Measurements from ENCODE around the gene TF.

The TF gene

GRCh38 chr3:133745108-133745507 is 1.1 kb upstream of the TF start:
- no peak for DNase-seq (ENCODE audit: low read depth)
- no peak overlapping the region for H3K4me3 ChIP-seq (ENCODE audit: low read depth, low read length)
- TF ChIP-seq CTCF (conservative IDR thresholded peaks at IDR 0.05; ENCODE audit: low read depth, low read length), result no peak

GRCh38 chr3:133746712-133747066 is 496 bp downstream of the TF start:
- no peak for TF ChIP-seq CTCF (conservative IDR thresholded peaks at IDR 0.05; ENCODE audit: low read depth, low read length)
- H3K4me3 ChIP-seq (ENCODE audit: low read depth, low read length), result no peak overlapping the region
- no peak for DNase-seq (ENCODE audit: low read depth)

- no peak overlapping the region for H3K4me3 ChIP-seq (ENCODE audit: low read depth, low read length)
- no peak for DNase-seq (ENCODE audit: low read depth)
- TF ChIP-seq CTCF (conservative IDR thresholded peaks at IDR 0.05; ENCODE audit: low read depth, low read length), result no peak
Observed at GRCh38 chr3:133747373-133747772, 1.2 kb downstream of the TF start.

- no peak for TF ChIP-seq CTCF (conservative IDR thresholded peaks at IDR 0.05; ENCODE audit: low read depth, low read length)
- DNase-seq (ENCODE audit: low read depth), result no peak
- H3K4me3 ChIP-seq (ENCODE audit: low read depth, low read length), result no peak overlapping the region
Observed at GRCh38 chr3:133747907-133748639, 1.9 kb downstream of the TF start.

- no peak for DNase-seq (ENCODE audit: low read depth)
- no peak overlapping the region for H3K4me3 ChIP-seq (ENCODE audit: low read depth, low read length)
- no peak for TF ChIP-seq CTCF (conservative IDR thresholded peaks at IDR 0.05; ENCODE audit: low read depth, low read length)
Observed at GRCh38 chr3:133749427-133750258, 3.5 kb downstream of the TF start.

- no peak overlapping the region for H3K4me3 ChIP-seq (ENCODE audit: low read depth, low read length)
- no peak for TF ChIP-seq CTCF (conservative IDR thresholded peaks at IDR 0.05; ENCODE audit: low read depth, low read length)
- DNase-seq (ENCODE audit: low read depth), result no peak
Observed at GRCh38 chr3:133750259-133750656, 4.1 kb downstream of the TF start.
